Upper lobe of left lung (tissue), 4 donors: Measurements from ENCODE around the gene IFT52.

Experiments
- EP300 ChIP-seq, 4 donors: sonication (generic); formaldehyde crosslinking; IDR thresholded peaks; one replicate each; pipeline ENCODE4 v1.5.1; 2017; ENCODE audit warnings: antibody characterized with exemption in 4 of 4, control low read depth in 2 of 4
- POLR2A ChIP-seq, 4 donors: fragments of 450-650 bp; IDR thresholded peaks; one replicate each; pipeline ENCODE4 v1.5.1; 2016 to 2017; ENCODE audit warnings: antibody characterized with exemption in 4 of 4, mild to moderate bottlenecking in 2 of 4
- POLR2AphosphoS5 ChIP-seq, 2 donors: sonication (generic); formaldehyde crosslinking; IDR thresholded peaks; one replicate each; pipeline ENCODE4 v1.5.1; 2017; ENCODE audit warnings: antibody characterized with exemption in 2 of 2
- TF ChIP-seq, protein P1 (sequence below), 6 experiments: fragments of 450-650 bp in 4 of 6; fragments of 200-600 bp in 2 of 6; sonication (generic) in 2 of 6; IDR thresholded peaks; one replicate each; pipeline ENCODE4 v1.5.1; 2016 to 2019; ENCODE audit warnings: antibody characterized with exemption in 6 of 6

DNA sequence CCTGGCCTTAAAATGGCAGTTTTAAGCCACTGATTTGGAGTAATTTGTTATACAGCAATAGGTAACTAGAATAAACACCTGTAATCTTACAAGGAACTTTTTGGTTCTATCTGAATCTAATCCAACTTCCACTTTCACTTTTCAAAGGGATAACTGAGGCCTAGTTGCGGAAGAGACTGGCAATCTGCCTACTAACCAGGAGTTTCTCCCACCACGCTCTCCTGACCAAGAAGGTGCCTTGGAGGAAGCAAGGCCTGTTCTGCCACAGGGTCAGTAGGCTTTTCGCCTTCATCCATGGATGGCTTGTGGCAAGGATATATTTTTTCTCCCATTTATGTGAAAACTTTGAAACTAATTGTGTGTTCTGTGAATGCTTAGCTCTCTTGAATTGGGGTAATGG is 63.2 kb downstream of the IFT52 start:
- TF ChIP-seq, protein P1, sequence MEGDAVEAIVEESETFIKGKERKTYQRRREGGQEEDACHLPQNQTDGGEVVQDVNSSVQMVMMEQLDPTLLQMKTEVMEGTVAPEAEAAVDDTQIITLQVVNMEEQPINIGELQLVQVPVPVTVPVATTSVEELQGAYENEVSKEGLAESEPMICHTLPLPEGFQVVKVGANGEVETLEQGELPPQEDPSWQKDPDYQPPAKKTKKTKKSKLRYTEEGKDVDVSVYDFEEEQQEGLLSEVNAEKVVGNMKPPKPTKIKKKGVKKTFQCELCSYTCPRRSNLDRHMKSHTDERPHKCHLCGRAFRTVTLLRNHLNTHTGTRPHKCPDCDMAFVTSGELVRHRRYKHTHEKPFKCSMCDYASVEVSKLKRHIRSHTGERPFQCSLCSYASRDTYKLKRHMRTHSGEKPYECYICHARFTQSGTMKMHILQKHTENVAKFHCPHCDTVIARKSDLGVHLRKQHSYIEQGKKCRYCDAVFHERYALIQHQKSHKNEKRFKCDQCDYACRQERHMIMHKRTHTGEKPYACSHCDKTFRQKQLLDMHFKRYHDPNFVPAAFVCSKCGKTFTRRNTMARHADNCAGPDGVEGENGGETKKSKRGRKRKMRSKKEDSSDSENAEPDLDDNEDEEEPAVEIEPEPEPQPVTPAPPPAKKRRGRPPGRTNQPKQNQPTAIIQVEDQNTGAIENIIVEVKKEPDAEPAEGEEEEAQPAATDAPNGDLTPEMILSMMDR (IDR thresholded peaks at IDR 0.05) = no peak
- TF ChIP-seq POLR2A (IDR thresholded peaks at IDR 0.05) (no peak), EP300 (IDR thresholded peaks at IDR 0.05) (no peak), POLR2AphosphoS5 (IDR thresholded peaks at IDR 0.05) (no peak)
